ENCODE results near the gene MORF4L1.

Gene MORF4L1

DNA sequence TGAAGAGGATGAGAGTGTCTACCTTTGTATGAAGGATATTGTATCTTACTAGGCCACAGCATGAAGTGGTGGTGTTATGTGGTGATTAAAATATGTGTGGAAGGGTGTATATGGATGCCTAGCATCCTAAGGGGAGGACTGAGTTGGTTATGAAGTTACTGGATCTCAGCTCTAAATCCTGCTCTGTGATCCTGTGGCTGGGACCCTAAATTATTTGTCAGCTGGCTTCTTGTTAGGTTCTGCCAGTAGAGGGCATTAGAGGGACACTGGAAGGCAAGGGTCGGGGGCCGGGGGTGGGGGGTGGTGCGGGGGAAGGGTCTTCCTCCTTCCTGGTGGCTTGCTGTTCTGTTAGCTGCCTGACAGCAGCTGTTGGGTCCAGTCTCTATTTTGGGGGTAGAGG lies 34.9 kb downstream of the MORF4L1 start:
- H3K4me3 Mint-ChIP-seq = no peak overlapping the region
- H3K27ac Mint-ChIP-seq = peak overlapping the region in 1 of 2 donors; percentile 61

DNA sequence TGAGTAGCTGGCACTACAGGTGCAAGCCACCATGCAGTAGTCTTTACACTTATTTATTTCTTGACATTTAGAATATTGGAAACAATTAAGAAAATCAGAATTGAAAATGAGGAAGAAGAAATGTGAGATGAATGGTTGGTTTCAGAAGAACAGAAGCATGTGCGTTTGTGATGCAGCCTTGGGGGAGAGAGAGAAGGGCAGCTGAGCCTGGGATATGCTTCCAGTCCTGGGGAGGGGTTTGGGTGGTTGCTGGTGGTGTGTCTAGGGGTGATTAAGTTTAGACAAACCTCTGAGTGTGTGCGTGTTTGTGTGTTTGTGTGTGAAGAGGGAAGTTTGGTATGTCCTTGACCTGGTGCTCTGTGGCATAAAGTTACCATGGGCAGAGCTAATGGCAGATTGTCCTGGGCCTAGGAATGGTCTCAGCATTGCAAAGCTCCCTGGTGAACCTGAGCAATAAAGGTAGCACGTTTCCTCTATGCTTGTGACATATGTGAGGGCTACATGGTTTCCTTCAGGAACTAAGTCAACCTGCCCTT lies 36.5 kb downstream of the MORF4L1 start:
- Mint-ChIP-seq H3K27ac (no peak overlapping the region), H3K9me3 (no peaks in the 10 kb centered on the region), H3K27me3 (no peaks in the 10 kb centered on the region), H3K4me3 (no peak overlapping the region), H3K4me1 (peaks cover 24% of the 10 kb centered on the region)
- ATAC-seq (no peak), DNase-seq (no peak)

More for the DNA sequence above, 34.9 kb downstream of the MORF4L1 start:
- DNase-seq = no peak
- no peak for ATAC-seq
- no peaks in the 10 kb centered on the region for H3K27me3 Mint-ChIP-seq
- peaks cover 21% of the 10 kb centered on the region for H3K4me1 Mint-ChIP-seq
- H3K9me3 Mint-ChIP-seq = no peaks in the 10 kb centered on the region

DNA sequence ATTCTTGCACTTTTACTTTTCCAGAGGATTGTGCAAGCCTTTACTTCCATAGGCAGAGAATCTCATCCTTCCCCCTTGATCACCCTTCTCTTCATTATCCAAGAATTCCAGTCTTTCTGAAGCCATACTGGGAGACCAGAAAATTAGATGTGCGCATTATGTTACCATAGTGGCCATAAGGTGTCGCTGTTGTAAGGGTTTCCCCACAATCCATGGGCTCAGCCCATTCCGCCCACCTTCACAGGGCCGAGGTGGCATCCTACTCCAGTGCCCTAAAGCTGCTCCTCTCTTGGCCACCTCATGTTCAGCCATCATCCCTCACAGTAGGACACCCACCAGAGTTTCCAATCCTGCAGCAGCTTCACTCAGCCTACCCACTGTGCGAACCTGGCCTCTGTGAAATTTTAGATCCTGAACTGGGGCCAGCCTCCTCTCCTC lies 37.1 kb downstream of the MORF4L1 start:
- H3K9me3 Mint-ChIP-seq = no peaks in the 10 kb centered on the region
- no peak overlapping the region for H3K27ac Mint-ChIP-seq
- H3K4me1 Mint-ChIP-seq = peaks cover 24% of the 10 kb centered on the region
- no peak for DNase-seq
- peak; percentile 46 for ATAC-seq
- no peak overlapping the region for H3K4me3 Mint-ChIP-seq
- no peaks in the 10 kb centered on the region for H3K27me3 Mint-ChIP-seq

DNA sequence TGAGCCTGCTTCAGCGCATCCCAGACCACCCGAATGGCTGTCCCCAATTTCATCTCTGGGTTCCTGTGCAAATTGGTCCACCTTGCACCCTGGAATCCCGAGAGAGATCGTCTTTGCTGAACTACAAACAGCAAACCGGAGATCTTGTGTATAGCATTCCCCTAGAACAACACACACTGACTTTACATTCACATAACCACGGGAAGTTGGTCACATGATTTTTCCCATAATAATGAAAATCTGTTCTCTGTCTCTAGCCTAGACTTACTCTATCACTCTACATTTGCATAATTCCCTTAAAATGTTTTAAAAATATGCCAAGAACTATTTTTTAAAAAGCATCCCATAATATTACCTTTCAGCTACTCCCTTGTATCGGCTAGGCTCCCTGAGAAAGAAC lies 37.6 kb downstream of the MORF4L1 start:
- no peak overlapping the region for H3K4me3 Mint-ChIP-seq
- H3K9me3 Mint-ChIP-seq = no peaks in the 10 kb centered on the region
- peaks cover 24% of the 10 kb centered on the region for H3K4me1 Mint-ChIP-seq
- ATAC-seq (no peak), DNase-seq (no peak)
- no peak overlapping the region for H3K27ac Mint-ChIP-seq
- H3K27me3 Mint-ChIP-seq = no peaks in the 10 kb centered on the region

GRCh38 chr15:78912316-78912715 lies 39.6 kb downstream of the MORF4L1 start:
- Mint-ChIP-seq H3K4me3 (no peak overlapping the region), H3K9me3 (no peaks in the 10 kb centered on the region), H3K27ac (no peak overlapping the region), H3K4me1 (peaks cover 24% of the 10 kb centered on the region), H3K27me3 (no peaks in the 10 kb centered on the region)
- DNase-seq (no peak), ATAC-seq (no peak)

DNA sequence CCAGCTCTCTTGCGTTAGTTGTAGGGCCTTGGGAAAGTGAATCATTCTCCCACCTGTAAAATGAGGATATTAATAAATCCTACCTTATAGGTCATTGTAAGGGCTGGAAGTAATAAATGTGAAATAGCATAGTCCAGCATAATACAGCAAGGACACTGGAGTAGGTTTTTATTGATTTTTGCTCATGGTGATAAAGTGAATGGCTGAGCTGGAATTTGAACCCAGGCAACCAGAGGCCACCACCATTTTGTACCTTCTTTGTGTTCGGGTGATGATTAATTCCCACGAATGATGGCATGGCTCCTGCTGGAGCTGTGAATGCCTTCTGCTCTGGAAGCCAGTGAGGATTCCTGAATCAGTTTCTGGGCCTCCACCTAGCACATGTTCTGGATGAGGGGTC lies 40.3 kb downstream of the MORF4L1 start:
- Mint-ChIP-seq H3K27me3 (no peaks in the 10 kb centered on the region), H3K4me1 (peaks cover 24% of the 10 kb centered on the region), H3K4me3 (no peak overlapping the region), H3K9me3 (no peaks in the 10 kb centered on the region), H3K27ac (no peak overlapping the region)
- DNase-seq (no peak), ATAC-seq (no peak)

DNA sequence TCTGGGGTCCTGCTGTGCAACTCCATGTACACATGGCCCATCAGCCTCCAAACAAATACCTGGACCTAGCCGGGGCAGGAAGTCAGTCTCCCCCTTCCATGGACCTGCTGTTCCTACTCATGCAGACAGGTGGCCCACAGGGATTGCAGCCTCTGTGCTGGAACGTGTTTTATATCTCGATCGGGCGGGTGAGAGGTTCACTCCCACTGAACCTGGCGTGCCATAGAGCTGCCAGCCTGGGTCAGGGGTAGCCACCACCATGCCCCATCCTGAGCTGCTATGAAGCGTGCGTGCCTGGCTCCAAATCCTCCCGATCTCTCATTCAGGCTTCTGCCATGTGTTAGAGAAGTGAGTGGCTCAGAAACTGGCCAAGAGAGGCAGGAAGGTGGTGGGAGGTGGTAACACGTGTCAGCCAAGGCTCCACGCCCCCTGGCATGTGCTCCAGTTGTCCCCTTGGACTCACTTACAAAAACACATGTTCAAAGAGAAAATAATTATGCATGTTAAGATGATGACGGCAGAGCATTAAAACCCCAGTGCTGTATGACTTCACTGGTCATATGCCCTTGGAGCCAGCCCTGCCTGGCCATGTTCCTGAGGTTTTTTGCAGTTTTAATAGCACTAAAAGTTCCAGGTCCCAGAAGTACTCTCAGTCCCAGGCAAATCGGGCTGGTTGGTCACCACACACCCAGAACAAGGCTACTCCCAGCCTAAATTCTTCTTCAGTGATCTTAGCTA lies 41.5 kb downstream of the MORF4L1 start:
- Mint-ChIP-seq H3K4me3 (no peak overlapping the region), H3K4me1 (peaks cover 24% of the 10 kb centered on the region), H3K27ac (peak overlapping the region in 1 of 2 donors; percentile 25), H3K27me3 (no peaks in the 10 kb centered on the region), H3K9me3 (no peaks in the 10 kb centered on the region)
- DNase-seq (no peak), ATAC-seq (no peak)

GRCh38 chr15:78915341-78916087 lies 42.8 kb downstream of the MORF4L1 start:
- no peaks in the 10 kb centered on the region for H3K9me3 Mint-ChIP-seq
- peak overlapping the region; percentile 40 to 59 for H3K27ac Mint-ChIP-seq
- no peaks in the 10 kb centered on the region for H3K27me3 Mint-ChIP-seq
- DNase-seq = no peak
- peaks cover 15% of the 10 kb centered on the region for H3K4me1 Mint-ChIP-seq
- no peak for ATAC-seq
- no peak overlapping the region for H3K4me3 Mint-ChIP-seq

DNA sequence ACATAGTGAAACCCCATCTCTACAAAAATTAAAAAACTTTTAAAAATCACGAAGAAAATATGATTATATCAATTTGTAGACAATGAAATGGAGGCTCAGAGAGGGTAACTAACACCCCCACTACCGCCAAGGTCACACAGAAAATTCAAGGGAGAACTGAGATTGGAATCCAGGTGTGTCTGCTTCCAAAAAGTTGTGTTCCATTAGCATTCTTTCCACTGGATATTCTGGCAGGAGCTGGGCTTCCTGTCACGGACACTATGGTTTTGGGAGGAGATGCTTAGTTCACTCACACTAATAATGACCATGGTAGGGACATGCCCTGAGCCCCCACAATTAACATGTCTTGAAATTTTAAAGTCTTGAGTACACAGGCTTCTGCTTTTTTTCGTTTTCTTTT lies 43.4 kb downstream of the MORF4L1 start:
- no peaks in the 10 kb centered on the region for H3K27me3 Mint-ChIP-seq
- no peaks in the 10 kb centered on the region for H3K9me3 Mint-ChIP-seq
- peaks cover 14% of the 10 kb centered on the region for H3K4me1 Mint-ChIP-seq
- no peak for ATAC-seq
- DNase-seq = no peak
- no peak overlapping the region for H3K4me3 Mint-ChIP-seq
- no peak overlapping the region for H3K27ac Mint-ChIP-seq

GRCh38 chr15:78917888-78918287 lies 45.2 kb downstream of the MORF4L1 start:
- H3K27ac Mint-ChIP-seq = no peak overlapping the region
- H3K27me3 Mint-ChIP-seq = no peaks in the 10 kb centered on the region
- peaks cover under 1% of the 10 kb centered on the region for H3K4me1 Mint-ChIP-seq
- no peak for DNase-seq
- H3K9me3 Mint-ChIP-seq = no peaks in the 10 kb centered on the region
- H3K4me3 Mint-ChIP-seq = no peak overlapping the region
- no peak for ATAC-seq

DNA sequence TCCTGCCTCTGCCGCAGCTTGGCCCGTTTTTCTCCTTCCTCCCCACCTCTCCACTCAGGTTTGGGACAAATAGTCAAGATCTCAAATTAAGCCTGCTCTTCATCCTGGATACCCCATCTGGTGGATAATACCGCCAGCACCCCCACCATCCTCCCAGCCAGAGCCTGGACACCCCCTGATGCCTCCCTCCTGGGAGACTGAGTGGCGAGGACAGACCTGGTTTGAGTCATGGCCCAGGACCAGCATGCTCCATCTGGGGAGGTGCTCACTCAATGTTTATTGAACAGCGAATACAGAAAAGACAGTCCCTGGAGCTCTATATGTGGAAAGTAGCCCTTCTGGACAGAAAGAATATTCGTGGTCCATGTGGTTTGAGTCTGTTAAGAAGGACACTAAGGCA lies 48.8 kb downstream of the MORF4L1 start:
- Mint-ChIP-seq H3K4me3 (no peak overlapping the region), H3K27ac (no peak overlapping the region), H3K9me3 (no peaks in the 10 kb centered on the region), H3K27me3 (no peaks in the 10 kb centered on the region), H3K4me1 (no peaks in the 10 kb centered on the region)
- no peak for DNase-seq
- no peak for ATAC-seq

DNA sequence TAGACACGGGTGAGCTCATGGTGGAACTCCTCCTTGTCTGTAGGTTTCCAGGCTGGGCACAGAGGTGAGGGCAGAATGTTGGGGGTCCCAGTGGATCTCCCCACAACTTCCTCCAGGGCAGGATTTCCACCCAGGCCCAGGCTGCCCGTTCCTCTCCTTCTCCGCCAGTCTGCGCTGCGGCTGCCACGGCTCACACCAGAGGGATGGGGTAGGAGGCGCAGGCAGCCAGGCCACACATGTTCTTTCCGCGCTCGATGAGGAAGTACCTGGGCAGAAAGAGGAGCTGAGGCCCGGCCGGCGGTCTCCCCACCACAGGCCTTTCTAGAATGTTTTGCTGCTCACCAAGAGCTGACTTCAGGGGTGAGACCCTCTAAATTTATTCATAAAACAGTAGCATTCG lies 49.2 kb downstream of the MORF4L1 start:
- Mint-ChIP-seq H3K27ac (no peak overlapping the region), H3K4me1 (no peaks in the 10 kb centered on the region)
- no peak for ATAC-seq

GRCh38 chr15:78922527-78922926 lies 49.8 kb downstream of the MORF4L1 start:
- DNase-seq = no peak
- ATAC-seq = no peak
- Mint-ChIP-seq H3K4me1 (no peaks in the 10 kb centered on the region), H3K27me3 (no peaks in the 10 kb centered on the region), H3K27ac (no peak overlapping the region), H3K9me3 (no peaks in the 10 kb centered on the region), H3K4me3 (no peak overlapping the region)

More for the DNA sequence above, 49.2 kb downstream of the MORF4L1 start:
- Mint-ChIP-seq H3K27me3 (no peaks in the 10 kb centered on the region), H3K4me3 (no peak overlapping the region), H3K9me3 (no peaks in the 10 kb centered on the region)
- DNase-seq = no peak

DNA sequence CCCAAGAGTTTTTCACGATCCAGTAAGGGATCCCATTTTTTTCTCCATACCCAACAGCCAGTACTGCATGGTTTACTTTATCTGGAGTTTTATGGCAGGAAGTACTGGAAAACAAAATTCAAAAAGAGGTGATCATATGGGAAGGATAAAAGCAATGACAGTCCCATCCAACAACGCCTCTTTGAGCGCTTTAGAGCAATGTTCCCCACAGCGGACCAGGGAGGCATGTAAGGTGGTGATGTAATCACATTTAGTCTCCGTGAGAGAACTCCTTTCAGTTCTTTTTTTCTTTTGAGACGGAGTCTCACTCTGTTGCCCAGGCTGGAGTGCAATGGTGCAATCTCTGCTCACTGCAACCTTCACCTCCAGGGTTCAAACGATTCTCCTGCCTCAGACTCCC lies 50.3 kb downstream of the MORF4L1 start:
- ATAC-seq (no peak), DNase-seq (no peak)
- H3K27me3 Mint-ChIP-seq = no peaks in the 10 kb centered on the region
- no peak overlapping the region for H3K4me3 Mint-ChIP-seq
- no peaks in the 10 kb centered on the region for H3K9me3 Mint-ChIP-seq
- H3K27ac Mint-ChIP-seq = no peak overlapping the region
- no peaks in the 10 kb centered on the region for H3K4me1 Mint-ChIP-seq

GRCh38 chr15:78923480-78924360 lies 51.0 kb downstream of the MORF4L1 start:
- H3K4me1 Mint-ChIP-seq = no peaks in the 10 kb centered on the region
- H3K27ac Mint-ChIP-seq = peak overlapping the region in 1 of 2 donors; percentile 64
- no peak for DNase-seq
- no peak overlapping the region for H3K4me3 Mint-ChIP-seq
- H3K27me3 Mint-ChIP-seq = no peaks in the 10 kb centered on the region
- H3K9me3 Mint-ChIP-seq = no peaks in the 10 kb centered on the region
- ATAC-seq = no peak
